ENCODE measurements around the gene KDM8.

DNA sequence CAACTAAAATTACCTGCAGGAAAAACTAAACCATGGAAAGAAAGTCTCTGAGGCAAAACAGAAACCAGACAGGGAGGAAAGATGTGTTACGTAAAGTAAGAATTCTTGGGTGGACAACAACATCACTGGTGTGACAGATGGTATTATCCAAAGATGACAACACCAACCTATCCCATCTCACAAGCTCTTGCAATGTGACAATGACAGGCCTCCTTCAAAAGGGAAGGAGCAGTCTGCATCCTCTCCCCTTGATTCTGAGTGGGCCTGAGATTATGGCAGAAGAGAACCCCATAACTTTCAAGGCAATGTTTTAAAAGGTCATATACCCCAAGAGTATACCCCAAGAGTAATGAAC is 17.6 kb upstream of the KDM8 start:
- TF ChIP-seq POLR2AphosphoS5 (IDR thresholded peaks at IDR 0.05; ENCODE audit: low read depth, low read length) (no peak), TAF1 (IDR thresholded peaks at IDR 0.05; ENCODE audit: borderline replicate concordance, insufficient read depth, low read length) (no peak), SIN3A (IDR thresholded peaks at IDR 0.05; ENCODE audit: borderline replicate concordance, insufficient read depth, low read length) (no peak)
- TF ChIP-seq, protein P1, sequence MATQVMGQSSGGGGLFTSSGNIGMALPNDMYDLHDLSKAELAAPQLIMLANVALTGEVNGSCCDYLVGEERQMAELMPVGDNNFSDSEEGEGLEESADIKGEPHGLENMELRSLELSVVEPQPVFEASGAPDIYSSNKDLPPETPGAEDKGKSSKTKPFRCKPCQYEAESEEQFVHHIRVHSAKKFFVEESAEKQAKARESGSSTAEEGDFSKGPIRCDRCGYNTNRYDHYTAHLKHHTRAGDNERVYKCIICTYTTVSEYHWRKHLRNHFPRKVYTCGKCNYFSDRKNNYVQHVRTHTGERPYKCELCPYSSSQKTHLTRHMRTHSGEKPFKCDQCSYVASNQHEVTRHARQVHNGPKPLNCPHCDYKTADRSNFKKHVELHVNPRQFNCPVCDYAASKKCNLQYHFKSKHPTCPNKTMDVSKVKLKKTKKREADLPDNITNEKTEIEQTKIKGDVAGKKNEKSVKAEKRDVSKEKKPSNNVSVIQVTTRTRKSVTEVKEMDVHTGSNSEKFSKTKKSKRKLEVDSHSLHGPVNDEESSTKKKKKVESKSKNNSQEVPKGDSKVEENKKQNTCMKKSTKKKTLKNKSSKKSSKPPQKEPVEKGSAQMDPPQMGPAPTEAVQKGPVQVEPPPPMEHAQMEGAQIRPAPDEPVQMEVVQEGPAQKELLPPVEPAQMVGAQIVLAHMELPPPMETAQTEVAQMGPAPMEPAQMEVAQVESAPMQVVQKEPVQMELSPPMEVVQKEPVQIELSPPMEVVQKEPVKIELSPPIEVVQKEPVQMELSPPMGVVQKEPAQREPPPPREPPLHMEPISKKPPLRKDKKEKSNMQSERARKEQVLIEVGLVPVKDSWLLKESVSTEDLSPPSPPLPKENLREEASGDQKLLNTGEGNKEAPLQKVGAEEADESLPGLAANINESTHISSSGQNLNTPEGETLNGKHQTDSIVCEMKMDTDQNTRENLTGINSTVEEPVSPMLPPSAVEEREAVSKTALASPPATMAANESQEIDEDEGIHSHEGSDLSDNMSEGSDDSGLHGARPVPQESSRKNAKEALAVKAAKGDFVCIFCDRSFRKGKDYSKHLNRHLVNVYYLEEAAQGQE (IDR thresholded peaks at IDR 0.05; ENCODE audit: insufficient read depth in 1 of 2, low read depth in 2 of 2, low read length in 2 of 2) = no peak
